GM23338 (cell line): Measurements from ENCODE around the gene KIFC1. TPM values are rescaled to one million over a fixed set of nuclear protein-coding genes. Genes with fewer than 3 reads are reported as not detected.

Experiments
- ATAC-seq: fragments of 200-7000 bp; cut with Tn5 transposase; 3 replicates; pipeline ENCODE4 v1.9.1; 2020
- DNase-seq: peaks from one replicate; pipeline ENCODE4 v3.0.0-alpha.2; 2015; ENCODE audit warnings: low spot score
- H2AFZ ChIP-seq: fragments of 200-600 bp; sonication (generic); 2 replicates; pipeline ENCODE4 v1.8.0; 2016; ENCODE audit warnings: antibody characterized with exemption, mild to moderate bottlenecking, moderate library complexity
- H3F3A ChIP-seq: fragments of 200-600 bp; sonication (generic); replicated peaks from 2 replicates; pipeline ENCODE4 v1.8.0; 2017; ENCODE audit warnings: antibody characterized with exemption, mixed run types, low read depth
- H3K27ac ChIP-seq: fragments of 200-600 bp; sonication (generic); 2 replicates; pipeline ENCODE4 v1.6.1; 2016; ENCODE audit warnings: low read depth
- H3K27me3 ChIP-seq: fragments of 200-600 bp; sonication (generic); 2 replicates; pipeline ENCODE4 v1.8.0; 2016; ENCODE audit warnings: mild to moderate bottlenecking, mixed run types, moderate library complexity; ENCODE audit not compliant: insufficient read depth
- H3K36me3 ChIP-seq: fragments of 200-600 bp; sonication (generic); 2 replicates; pipeline ENCODE4 v1.8.0; 2016; ENCODE audit warnings: mild to moderate bottlenecking; ENCODE audit not compliant: insufficient read depth
- H3K4me1 ChIP-seq: fragments of 200-600 bp; sonication (generic); 2 replicates; pipeline ENCODE4 v1.8.0; 2016; ENCODE audit warnings: mild to moderate bottlenecking, moderate library complexity; ENCODE audit not compliant: insufficient read depth
- H3K4me2 ChIP-seq: fragments of 200-600 bp; sonication (generic); 2 replicates; pipeline ENCODE4 v1.7.1; 2017; ENCODE audit warnings: mixed run types
- H3K4me3 ChIP-seq: fragments of 200-600 bp; sonication (generic); 2 replicates; pipeline ENCODE4 v1.6.1; 2016; ENCODE audit warnings: mixed run types
- H3K79me2 ChIP-seq: fragments of 200-600 bp; sonication (generic); replicated peaks from 2 replicates; pipeline ENCODE4 v1.8.0; 2017; ENCODE audit warnings: mild to moderate bottlenecking; ENCODE audit not compliant: insufficient read depth
- H3K9me2 ChIP-seq: fragments of 200-600 bp; sonication (generic); 2 replicates; pipeline ENCODE4 v1.8.0; 2017; ENCODE audit not compliant: insufficient read depth
- H4K20me1 ChIP-seq: fragments of 200-600 bp; sonication (generic); replicated peaks from 2 replicates; pipeline ENCODE4 v1.8.0; 2017; ENCODE audit warnings: mild to moderate bottlenecking; ENCODE audit not compliant: insufficient read depth
- H3K27ac Mint-ChIP-seq: 2 replicates; pipeline ENCODE4 v1.8.0; 2020; ENCODE audit warnings: inconsistent platforms, mild to moderate bottlenecking, moderate library complexity, mixed read lengths
- H3K27me3 Mint-ChIP-seq: 3 replicates; pipeline ENCODE4 v1.8.0; 2022; ENCODE audit warnings: low read depth, mild to moderate bottlenecking, moderate library complexity, mixed read lengths, inconsistent platforms; ENCODE audit not compliant: insufficient read depth, poor library complexity
- H3K36me3 Mint-ChIP-seq: 3 replicates; pipeline ENCODE4 v1.8.0; 2021; ENCODE audit warnings: low read depth, mild to moderate bottlenecking, inconsistent platforms, moderate library complexity, mixed read lengths
- H3K4me1 Mint-ChIP-seq: 3 replicates; pipeline ENCODE4 v1.8.0; 2020; ENCODE audit warnings: mild to moderate bottlenecking, inconsistent platforms, mixed read lengths
- H3K4me3 Mint-ChIP-seq: 3 replicates; pipeline ENCODE4 v1.8.0; 2021; ENCODE audit warnings: moderate library complexity, mild to moderate bottlenecking, inconsistent platforms, mixed read lengths
- H3K9me3 Mint-ChIP-seq: 3 replicates; pipeline ENCODE4 v1.8.0; 2020; ENCODE audit warnings: moderate library complexity, mild to moderate bottlenecking, inconsistent platforms, mixed read lengths
- EZH2 ChIP-seq: fragments of 200-600 bp; sonication (generic); IDR thresholded peaks from one replicate; pipeline ENCODE4 v1.8.0; 2017; ENCODE audit warnings: antibody characterized with exemption, mild to moderate bottlenecking, low read depth; ENCODE audit not compliant: unreplicated experiment
- EZH2phosphoT487 ChIP-seq: fragments of 200-600 bp; sonication (generic); IDR thresholded peaks from one replicate; pipeline ENCODE4 v1.8.1; 2018; ENCODE audit warnings: antibody characterized with exemption; ENCODE audit not compliant: unreplicated experiment
- JUNB ChIP-seq: IDR thresholded peaks from one replicate; pipeline ENCODE4 v1.6.1; 2016; ENCODE audit warnings: antibody characterized with exemption; ENCODE audit not compliant: unreplicated experiment
- POLR2AphosphoS5 ChIP-seq: IDR thresholded peaks from 2 replicates; pipeline ENCODE4 v1.6.1; 2016; ENCODE audit warnings: antibody characterized with exemption, low read depth
- ZNF114 ChIP-seq: fragments of 250-450 bp; sonication (Bioruptor Pico); IDR thresholded peaks from 2 replicates; pipeline ENCODE4 v1.5.0; 2020; ENCODE audit warnings: mild to moderate bottlenecking, moderate library complexity
- ZNF331 ChIP-seq: fragments of 250-450 bp; sonication (Bioruptor Pico); IDR thresholded peaks from 2 replicates; pipeline ENCODE4 v1.5.0; 2020; ENCODE audit warnings: low read depth, mild to moderate bottlenecking, moderate library complexity
- polyA plus RNA-seq: library from polyadenylated mRNA; unstranded; fragments of >200 nt; fragmentation: Nextera tagmentation; extraction: Ambion mirVana; gene quantifications from 2 replicates; pipeline ENCODE4 v1.2.1, GENCODE V29; 2016
- total RNA-seq: library from RNA; depleted of rRNA; stranded (reverse); fragments of >200 nt; shearing (Covaris generic); gene quantifications from 2 replicates; pipeline ENCODE4 v1.2.3, GENCODE V29; 2014
- TF ChIP-seq, protein P1 (sequence below): fragments of 250-450 bp; sonication (Bioruptor Pico); IDR thresholded peaks from 2 replicates; pipeline ENCODE4 v1.5.0; 2020; ENCODE audit warnings: mild to moderate bottlenecking, moderate library complexity
- TF ChIP-seq, protein P2 (sequence below): IDR thresholded peaks from 2 replicates; pipeline ENCODE4 v1.6.1; 2016; ENCODE audit warnings: antibody characterized with exemption

The KIFC1 gene
- total and polyA plus RNA-seq, 2 experiments from 2014 or later, result 10.3 to 61.7 TPM

DNA sequence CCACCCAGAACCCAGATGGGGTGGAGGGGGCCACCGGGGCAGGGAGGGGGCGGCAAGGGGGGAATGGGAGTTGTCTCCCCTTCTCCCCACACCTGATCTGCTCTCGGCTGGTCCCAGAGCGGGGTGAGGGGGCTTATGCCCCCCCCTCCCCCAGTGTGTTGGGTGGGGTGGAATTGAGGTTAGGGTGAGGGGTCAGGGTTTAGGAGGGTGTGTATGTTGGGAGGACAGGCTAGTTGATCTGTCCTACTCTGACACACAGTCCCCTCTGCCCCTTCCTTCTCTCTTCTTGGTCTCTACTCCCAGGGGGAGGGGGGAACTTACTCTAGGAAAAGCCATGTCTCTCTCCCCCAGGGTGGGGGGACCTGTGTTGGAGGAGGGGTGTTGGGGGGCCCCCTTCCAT, 60.9 kb downstream of the KIFC1 start:
- Histone ChIP-seq H2AFZ (no peak overlapping the region), H3K36me3 (peaks cover 11% of the 10 kb centered on the region), H3K4me1 (peaks cover 4% of the 10 kb centered on the region; the same call in 1 of the 2 replicates), H3K4me2 (no peak overlapping the region), H3F3A (peaks cover 13% of the 10 kb centered on the region), H4K20me1 (no peaks in the 10 kb centered on the region; the same call in 1 of the 2 replicates), H3K9me2 (no peaks in the 10 kb centered on the region), H3K27me3 (no peaks in the 10 kb centered on the region), H3K79me2 (peaks cover 14% of the 10 kb centered on the region), H3K27ac (no peak overlapping the region), H3K4me3 (no peak overlapping the region)
- TF ChIP-seq POLR2AphosphoS5 (0 out of 2 replicates have a peak, but pooled peaks have one; percentile 25), EZH2 (no peak), ZNF331 (CRISPR knock-in tag) (no peak), EZH2phosphoT487 (no peak), ZNF114 (CRISPR knock-in tag) (no peak), JUNB (no peak)
- TF ChIP-seq, protein P1, sequence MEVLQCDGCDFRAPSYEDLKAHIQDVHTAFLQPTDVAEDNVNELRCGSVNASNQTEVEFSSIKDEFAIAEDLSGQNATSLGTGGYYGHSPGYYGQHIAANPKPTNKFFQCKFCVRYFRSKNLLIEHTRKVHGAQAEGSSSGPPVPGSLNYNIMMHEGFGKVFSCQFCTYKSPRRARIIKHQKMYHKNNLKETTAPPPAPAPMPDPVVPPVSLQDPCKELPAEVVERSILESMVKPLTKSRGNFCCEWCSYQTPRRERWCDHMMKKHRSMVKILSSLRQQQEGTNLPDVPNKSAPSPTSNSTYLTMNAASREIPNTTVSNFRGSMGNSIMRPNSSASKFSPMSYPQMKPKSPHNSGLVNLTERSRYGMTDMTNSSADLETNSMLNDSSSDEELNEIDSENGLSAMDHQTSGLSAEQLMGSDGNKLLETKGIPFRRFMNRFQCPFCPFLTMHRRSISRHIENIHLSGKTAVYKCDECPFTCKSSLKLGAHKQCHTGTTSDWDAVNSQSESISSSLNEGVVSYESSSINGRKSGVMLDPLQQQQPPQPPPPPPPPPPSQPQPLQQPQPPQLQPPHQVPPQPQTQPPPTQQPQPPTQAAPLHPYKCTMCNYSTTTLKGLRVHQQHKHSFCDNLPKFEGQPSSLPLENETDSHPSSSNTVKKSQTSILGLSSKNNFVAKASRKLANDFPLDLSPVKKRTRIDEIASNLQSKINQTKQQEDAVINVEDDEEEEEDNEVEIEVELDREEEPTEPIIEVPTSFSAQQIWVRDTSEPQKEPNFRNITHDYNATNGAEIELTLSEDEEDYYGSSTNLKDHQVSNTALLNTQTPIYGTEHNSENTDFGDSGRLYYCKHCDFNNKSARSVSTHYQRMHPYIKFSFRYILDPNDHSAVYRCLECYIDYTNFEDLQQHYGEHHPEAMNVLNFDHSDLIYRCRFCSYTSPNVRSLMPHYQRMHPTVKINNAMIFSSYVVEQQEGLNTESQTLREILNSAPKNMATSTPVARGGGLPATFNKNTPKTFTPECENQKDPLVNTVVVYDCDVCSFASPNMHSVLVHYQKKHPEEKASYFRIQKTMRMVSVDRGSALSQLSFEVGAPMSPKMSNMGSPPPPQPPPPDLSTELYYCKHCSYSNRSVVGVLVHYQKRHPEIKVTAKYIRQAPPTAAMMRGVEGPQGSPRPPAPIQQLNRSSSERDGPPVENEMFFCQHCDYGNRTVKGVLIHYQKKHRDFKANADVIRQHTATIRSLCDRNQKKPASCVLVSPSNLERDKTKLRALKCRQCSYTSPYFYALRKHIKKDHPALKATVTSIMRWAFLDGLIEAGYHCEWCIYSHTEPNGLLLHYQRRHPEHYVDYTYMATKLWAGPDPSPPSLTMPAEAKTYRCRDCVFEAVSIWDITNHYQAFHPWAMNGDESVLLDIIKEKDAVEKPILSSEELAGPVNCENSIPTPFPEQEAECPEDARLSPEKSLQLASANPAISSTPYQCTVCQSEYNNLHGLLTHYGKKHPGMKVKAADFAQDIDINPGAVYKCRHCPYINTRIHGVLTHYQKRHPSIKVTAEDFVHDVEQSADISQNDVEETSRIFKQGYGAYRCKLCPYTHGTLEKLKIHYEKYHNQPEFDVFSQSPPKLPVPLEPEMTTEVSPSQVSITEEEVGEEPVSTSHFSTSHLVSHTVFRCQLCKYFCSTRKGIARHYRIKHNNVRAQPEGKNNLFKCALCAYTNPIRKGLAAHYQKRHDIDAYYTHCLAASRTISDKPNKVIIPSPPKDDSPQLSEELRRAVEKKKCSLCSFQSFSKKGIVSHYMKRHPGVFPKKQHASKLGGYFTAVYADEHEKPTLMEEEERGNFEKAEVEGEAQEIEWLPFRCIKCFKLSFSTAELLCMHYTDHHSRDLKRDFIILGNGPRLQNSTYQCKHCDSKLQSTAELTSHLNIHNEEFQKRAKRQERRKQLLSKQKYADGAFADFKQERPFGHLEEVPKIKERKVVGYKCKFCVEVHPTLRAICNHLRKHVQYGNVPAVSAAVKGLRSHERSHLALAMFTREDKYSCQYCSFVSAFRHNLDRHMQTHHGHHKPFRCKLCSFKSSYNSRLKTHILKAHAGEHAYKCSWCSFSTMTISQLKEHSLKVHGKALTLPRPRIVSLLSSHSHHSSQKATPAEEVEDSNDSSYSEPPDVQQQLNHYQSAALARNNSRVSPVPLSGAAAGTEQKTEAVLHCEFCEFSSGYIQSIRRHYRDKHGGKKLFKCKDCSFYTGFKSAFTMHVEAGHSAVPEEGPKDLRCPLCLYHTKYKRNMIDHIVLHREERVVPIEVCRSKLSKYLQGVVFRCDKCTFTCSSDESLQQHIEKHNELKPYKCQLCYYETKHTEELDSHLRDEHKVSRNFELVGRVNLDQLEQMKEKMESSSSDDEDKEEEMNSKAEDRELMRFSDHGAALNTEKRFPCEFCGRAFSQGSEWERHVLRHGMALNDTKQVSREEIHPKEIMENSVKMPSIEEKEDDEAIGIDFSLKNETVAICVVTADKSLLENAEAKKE (CRISPR knock-in tag), result no peak
- TF ChIP-seq, protein P2, sequence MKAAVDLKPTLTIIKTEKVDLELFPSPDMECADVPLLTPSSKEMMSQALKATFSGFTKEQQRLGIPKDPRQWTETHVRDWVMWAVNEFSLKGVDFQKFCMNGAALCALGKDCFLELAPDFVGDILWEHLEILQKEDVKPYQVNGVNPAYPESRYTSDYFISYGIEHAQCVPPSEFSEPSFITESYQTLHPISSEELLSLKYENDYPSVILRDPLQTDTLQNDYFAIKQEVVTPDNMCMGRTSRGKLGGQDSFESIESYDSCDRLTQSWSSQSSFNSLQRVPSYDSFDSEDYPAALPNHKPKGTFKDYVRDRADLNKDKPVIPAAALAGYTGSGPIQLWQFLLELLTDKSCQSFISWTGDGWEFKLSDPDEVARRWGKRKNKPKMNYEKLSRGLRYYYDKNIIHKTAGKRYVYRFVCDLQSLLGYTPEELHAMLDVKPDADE, result no peak
- no peak overlapping the region for H3K27ac Mint-ChIP-seq
- peaks cover 7% of the 10 kb centered on the region; the same call in 2 of the 3 replicates for H3K9me3 Mint-ChIP-seq
- DNase-seq, result no peak
- peaks cover 30% of the 10 kb centered on the region for H3K4me1 Mint-ChIP-seq
- H3K27me3 Mint-ChIP-seq, result peaks cover 31% of the 10 kb centered on the region
- no peak for ATAC-seq
- H3K4me3 Mint-ChIP-seq, result no peak overlapping the region
- peaks cover 78% of the 10 kb centered on the region for H3K36me3 Mint-ChIP-seq
